MM.1S (cell line): Measurements from ENCODE around the gene UBE2S.

Experiments
- CTCF ChIP-seq: fragments of 300-600 bp; sonication (generic); IDR thresholded peaks from 2 replicates; pipeline ENCODE4 v1.5.1; 2016; ENCODE audit warnings: antibody characterized with exemption, low read length, mixed read lengths
- EZH2 ChIP-seq: fragments of 300-600 bp; sonication (generic); optimal IDR thresholded peaks from 2 replicates; pipeline ENCODE3; 2017; ENCODE audit warnings: low read depth, mild to moderate bottlenecking, antibody characterized with exemption, low read length, mixed read lengths
- EZH2phosphoT487 ChIP-seq: fragments of 300-600 bp; sonication (generic); IDR thresholded peaks from 2 replicates; pipeline ENCODE4 v1.6.1; 2018; ENCODE audit warnings: antibody characterized with exemption, low read length

GRCh38 chr19:55389386-55390317 lies 17.9 kb downstream of the UBE2S start:
- no peak for TF ChIP-seq CTCF
- TF ChIP-seq EZH2, result no peak
- TF ChIP-seq EZH2phosphoT487, result no peak
